Suprapubic skin (tissue), 3 donors: ENCODE results near the gene ATP4A.

ENCODE experiments used
- CTCF ChIP-seq, 2 donors: fragments of 200-600 bp in 1 of 2; fragments of 450-650 bp in 1 of 2; sonication (generic) in 1 of 2; IDR thresholded peaks; one replicate each; pipeline ENCODE4 v1.5.1; 2016 to 2019; ENCODE audit warnings: antibody characterized with exemption in 2 of 2, mild to moderate bottlenecking in 1 of 2, moderate library complexity in 1 of 2
- EP300 ChIP-seq: sonication (generic); formaldehyde crosslinking; IDR thresholded peaks from one replicate; pipeline ENCODE4 v1.6.1; 2017; ENCODE audit warnings: antibody characterized with exemption
- POLR2A ChIP-seq, 2 donors: fragments of 450-650 bp; IDR thresholded peaks; one replicate each; pipeline ENCODE4 v1.6.1; 2017; ENCODE audit warnings: antibody characterized with exemption in 2 of 2, mild to moderate bottlenecking in 2 of 2, moderate library complexity in 2 of 2

GRCh38 chr19:35507561-35507960 lies 55.9 kb downstream of the ATP4A start:
- TF ChIP-seq POLR2A (IDR thresholded peaks at IDR 0.05) (no peak), CTCF (IDR thresholded peaks at IDR 0.05) (no peak), EP300 (no peak)
